Measurements from ENCODE around the gene DBN1. TPM values are rescaled to one million over a fixed set of nuclear protein-coding genes. Genes with fewer than 3 reads are reported as not detected.

DBN1 gene
- total and polyA plus RNA-seq, 9 of the 15 experiments (the other 6 are each of a cell fraction or from before 2014, with no cell fraction given) = 0.25 to 87.2 (median 27.9) TPM

DNA sequence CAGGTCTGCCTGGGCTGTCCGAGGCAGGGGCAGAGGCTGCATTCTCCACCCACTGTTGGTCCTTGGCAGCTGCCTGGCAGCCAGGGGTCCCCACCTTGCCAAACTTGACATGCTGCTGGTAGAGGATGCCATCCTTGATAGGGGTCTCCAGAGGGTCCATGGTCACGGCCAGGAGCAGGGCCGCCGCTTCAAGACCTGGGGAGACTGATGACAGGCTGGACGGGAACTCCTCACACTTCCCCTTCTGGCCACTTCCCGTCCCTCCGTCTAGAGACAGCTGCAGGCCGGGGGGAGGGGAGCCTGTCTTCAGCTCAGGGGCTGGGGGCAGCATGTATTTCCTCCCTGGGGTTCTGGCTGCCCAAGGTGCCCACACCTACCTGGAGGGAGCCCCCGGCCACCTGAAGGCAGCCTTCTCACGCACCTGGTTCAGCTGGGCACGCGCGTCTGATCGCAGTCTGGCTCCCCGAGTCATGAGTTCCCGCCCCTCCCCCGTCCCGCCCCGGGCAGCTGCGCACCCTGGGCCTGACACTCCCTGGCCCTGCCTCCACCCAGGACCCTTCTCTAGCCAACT lies 36.0 kb upstream of the DBN1 start, which contains the start of gene DOK3 (continued):
- no peak for TF ChIP-seq HNRNPH1 (optimal IDR thresholded peaks at IDR 0.05; ENCODE audit: low read depth, low read length)
- TF ChIP-seq, protein P1, sequence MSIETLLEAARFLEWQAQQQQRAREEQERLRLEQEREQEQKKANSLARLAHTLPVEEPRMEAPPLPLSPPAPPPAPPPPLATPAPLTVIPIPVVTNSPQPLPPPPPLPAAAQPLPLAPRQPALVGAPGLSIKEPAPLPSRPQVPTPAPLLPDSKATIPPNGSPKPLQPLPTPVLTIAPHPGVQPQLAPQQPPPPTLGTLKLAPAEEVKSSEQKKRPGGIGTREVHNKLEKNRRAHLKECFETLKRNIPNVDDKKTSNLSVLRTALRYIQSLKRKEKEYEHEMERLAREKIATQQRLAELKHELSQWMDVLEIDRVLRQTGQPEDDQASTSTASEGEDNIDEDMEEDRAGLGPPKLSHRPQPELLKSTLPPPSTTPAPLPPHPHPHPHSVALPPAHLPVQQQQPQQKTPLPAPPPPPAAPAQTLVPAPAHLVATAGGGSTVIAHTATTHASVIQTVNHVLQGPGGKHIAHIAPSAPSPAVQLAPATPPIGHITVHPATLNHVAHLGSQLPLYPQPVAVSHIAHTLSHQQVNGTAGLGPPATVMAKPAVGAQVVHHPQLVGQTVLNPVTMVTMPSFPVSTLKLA (conservative IDR thresholded peaks at IDR 0.05) = peak; percentile 18 to 35; a peak in 1 of 4 replicates
- TF ChIP-seq, protein P2, sequence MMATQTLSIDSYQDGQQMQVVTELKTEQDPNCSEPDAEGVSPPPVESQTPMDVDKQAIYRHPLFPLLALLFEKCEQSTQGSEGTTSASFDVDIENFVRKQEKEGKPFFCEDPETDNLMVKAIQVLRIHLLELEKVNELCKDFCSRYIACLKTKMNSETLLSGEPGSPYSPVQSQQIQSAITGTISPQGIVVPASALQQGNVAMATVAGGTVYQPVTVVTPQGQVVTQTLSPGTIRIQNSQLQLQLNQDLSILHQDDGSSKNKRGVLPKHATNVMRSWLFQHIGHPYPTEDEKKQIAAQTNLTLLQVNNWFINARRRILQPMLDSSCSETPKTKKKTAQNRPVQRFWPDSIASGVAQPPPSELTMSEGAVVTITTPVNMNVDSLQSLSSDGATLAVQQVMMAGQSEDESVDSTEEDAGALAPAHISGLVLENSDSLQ (IDR thresholded peaks at IDR 0.05) = peak; percentile 33; the same call in 1 of the 2 replicates
- TF ChIP-seq MYNN (IDR thresholded peaks at IDR 0.05) = peak; percentile 54
- TF ChIP-seq MYNN (CRISPR knock-in tag; IDR thresholded peaks at IDR 0.05) = no peak
- no peak for TF ChIP-seq ZNF707 (CRISPR knock-in tag; conservative IDR thresholded peaks at IDR 0.05)
- no peak for TF ChIP-seq NFE2L1 (tag; IDR thresholded peaks at IDR 0.05; ENCODE audit: borderline replicate concordance, low read depth)
- no peak for TF ChIP-seq TARDBP (IDR thresholded peaks at IDR 0.05)
- no peak for TF ChIP-seq C11orf30 (IDR thresholded peaks at IDR 0.05; ENCODE audit: low read depth)
- no peak for TF ChIP-seq ZNF23 (CRISPR knock-in tag; IDR thresholded peaks at IDR 0.05)
- TF ChIP-seq NFIX (CRISPR knock-in tag; IDR thresholded peaks at IDR 0.05; ENCODE audit: low read depth) = no peak
- no peak for TF ChIP-seq ZNF217 (CRISPR knock-in tag; IDR thresholded peaks at IDR 0.05)
- TF ChIP-seq EHMT2 (IDR thresholded peaks at IDR 0.05) = no peak
- no peak for TF ChIP-seq RBBP5 (IDR thresholded peaks at IDR 0.05; ENCODE audit: borderline replicate concordance, insufficient read depth, low read length, poor library complexity, severe bottlenecking)
- TF ChIP-seq ZNF57 (CRISPR knock-in tag; IDR thresholded peaks at IDR 0.05) = no peak
- no peak for TF ChIP-seq FUS (optimal IDR thresholded peaks at IDR 0.05; ENCODE audit: low read depth, low read length)
- peak in 1 of 2 experiments; percentile 23; a peak in 1 of 4 replicates for TF ChIP-seq MAZ (CRISPR knock-in tag; conservative IDR thresholded peaks at IDR 0.05 in 1 of 2, IDR thresholded peaks at IDR 0.05 in 1 of 2)
- no peak for TF ChIP-seq ZKSCAN8 (CRISPR knock-in tag; IDR thresholded peaks at IDR 0.05)
- TF ChIP-seq, protein P3, sequence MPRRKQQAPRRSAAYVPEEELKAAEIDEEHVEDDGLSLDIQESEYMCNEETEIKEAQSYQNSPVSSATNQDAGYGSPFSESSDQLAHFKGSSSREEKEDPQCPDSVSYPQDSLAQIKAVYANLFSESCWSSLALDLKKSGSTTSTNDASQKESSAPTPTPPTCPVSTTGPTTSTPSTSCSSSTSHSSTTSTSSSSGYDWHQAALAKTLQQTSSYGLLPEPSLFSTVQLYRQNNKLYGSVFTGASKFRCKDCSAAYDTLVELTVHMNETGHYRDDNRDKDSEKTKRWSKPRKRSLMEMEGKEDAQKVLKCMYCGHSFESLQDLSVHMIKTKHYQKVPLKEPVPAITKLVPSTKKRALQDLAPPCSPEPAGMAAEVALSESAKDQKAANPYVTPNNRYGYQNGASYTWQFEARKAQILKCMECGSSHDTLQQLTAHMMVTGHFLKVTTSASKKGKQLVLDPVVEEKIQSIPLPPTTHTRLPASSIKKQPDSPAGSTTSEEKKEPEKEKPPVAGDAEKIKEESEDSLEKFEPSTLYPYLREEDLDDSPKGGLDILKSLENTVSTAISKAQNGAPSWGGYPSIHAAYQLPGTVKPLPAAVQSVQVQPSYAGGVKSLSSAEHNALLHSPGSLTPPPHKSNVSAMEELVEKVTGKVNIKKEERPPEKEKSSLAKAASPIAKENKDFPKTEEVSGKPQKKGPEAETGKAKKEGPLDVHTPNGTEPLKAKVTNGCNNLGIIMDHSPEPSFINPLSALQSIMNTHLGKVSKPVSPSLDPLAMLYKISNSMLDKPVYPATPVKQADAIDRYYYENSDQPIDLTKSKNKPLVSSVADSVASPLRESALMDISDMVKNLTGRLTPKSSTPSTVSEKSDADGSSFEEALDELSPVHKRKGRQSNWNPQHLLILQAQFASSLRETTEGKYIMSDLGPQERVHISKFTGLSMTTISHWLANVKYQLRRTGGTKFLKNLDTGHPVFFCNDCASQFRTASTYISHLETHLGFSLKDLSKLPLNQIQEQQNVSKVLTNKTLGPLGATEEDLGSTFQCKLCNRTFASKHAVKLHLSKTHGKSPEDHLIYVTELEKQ (CRISPR knock-in tag; IDR thresholded peaks at IDR 0.05) = no peak
- no peak for TF ChIP-seq RCOR1 (IDR thresholded peaks at IDR 0.05; ENCODE audit: borderline replicate concordance in 1 of 2, low read depth in 2 of 2, low read length in 2 of 2)
- TF ChIP-seq BRD9 (IDR thresholded peaks at IDR 0.05; ENCODE audit: low read depth, partially characterized antibody) = no peak
- no peak for TF ChIP-seq SMARCB1 (IDR thresholded peaks at IDR 0.05; ENCODE audit: insufficient read length, low read depth)
- no peak for TF ChIP-seq ZNF143 (CRISPR knock-in tag; IDR thresholded peaks at IDR 0.05)
- no peak for TF ChIP-seq SMARCA4 (IDR thresholded peaks at IDR 0.05)
- no peak for TF ChIP-seq THRAP3 (IDR thresholded peaks at IDR 0.05; ENCODE audit: borderline replicate concordance)

Data from K562 (cell line).